Hepatocyte (in vitro differentiated cells): ENCODE results near the gene KLF13.

Experiments
- EZH2 ChIP-seq: fragments of 200-600 bp; sonication (generic); IDR thresholded peaks from 2 replicates; pipeline ENCODE4 v1.6.1; 2016; ENCODE audit warnings: antibody characterized with exemption, mild to moderate bottlenecking, borderline replicate concordance
- EZH2phosphoT487 ChIP-seq: fragments of 200-600 bp; sonication (generic); IDR thresholded peaks from one replicate; pipeline ENCODE4 v1.6.1; 2018; ENCODE audit warnings: antibody characterized with exemption, mild to moderate bottlenecking, low read depth, moderate library complexity; ENCODE audit not compliant: unreplicated experiment, severe bottlenecking
- TF ChIP-seq, protein P1 (sequence below): fragments of 200-600 bp; sonication (generic); IDR thresholded peaks from 2 replicates; pipeline ENCODE4 v1.5.1; 2016; ENCODE audit warnings: antibody characterized with exemption, mild to moderate bottlenecking; ENCODE audit not compliant: poor library complexity

DNA sequence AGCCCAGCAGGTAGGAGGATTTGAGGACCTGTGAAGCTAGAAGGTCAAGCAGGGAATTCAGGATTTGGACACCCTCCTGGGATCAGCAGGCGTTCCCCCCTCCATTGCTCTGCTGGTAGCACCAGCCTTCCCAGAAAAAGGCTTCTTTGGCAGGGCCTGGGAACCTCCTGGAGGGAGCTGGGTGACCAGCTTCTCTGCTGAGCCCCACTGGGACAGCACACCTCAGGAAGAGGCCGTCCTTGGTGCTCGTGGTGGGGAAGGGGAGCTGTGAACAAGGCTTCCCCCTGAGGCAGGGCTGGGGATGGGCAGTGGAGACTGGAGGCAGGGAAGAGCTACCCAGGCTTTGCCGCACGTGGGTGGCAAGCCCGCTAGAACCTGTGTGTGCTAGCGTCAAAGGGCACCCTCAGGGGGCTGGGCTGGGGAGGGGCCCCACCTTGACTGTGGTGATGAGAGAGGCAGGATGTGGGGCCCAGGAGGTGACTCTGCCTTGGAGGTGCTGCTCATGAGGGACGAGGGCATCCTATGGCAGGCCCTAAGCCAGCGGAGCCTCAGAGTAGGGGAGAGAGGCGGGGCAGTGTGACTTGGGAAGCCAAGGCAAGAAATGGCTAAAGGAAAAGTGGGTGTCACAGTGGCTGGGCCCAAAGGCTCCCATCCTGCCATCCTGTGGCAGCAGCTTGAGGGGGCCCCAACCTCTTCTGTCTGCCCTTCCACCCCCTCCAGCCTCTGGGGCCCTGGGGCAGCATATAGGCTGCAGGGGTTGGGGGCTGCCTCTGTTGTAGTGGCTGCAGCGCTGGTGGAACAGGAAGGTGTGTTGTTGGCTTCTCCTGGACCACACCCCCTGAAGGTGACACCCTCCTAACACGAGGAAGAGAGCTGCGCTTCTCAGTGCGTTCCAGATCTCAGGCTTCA is 20.7 kb downstream of the KLF13 start:
- TF ChIP-seq, protein P1, sequence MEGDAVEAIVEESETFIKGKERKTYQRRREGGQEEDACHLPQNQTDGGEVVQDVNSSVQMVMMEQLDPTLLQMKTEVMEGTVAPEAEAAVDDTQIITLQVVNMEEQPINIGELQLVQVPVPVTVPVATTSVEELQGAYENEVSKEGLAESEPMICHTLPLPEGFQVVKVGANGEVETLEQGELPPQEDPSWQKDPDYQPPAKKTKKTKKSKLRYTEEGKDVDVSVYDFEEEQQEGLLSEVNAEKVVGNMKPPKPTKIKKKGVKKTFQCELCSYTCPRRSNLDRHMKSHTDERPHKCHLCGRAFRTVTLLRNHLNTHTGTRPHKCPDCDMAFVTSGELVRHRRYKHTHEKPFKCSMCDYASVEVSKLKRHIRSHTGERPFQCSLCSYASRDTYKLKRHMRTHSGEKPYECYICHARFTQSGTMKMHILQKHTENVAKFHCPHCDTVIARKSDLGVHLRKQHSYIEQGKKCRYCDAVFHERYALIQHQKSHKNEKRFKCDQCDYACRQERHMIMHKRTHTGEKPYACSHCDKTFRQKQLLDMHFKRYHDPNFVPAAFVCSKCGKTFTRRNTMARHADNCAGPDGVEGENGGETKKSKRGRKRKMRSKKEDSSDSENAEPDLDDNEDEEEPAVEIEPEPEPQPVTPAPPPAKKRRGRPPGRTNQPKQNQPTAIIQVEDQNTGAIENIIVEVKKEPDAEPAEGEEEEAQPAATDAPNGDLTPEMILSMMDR, result no peak
- TF ChIP-seq EZH2phosphoT487 (no peak), EZH2 (no peak)
